K562 (cell line): ENCODE measurements around the gene DPP10. TPM values are rescaled to one million over a fixed set of nuclear protein-coding genes. Genes with fewer than 3 reads are reported as not detected.

ENCODE experiments used
- ATAC-seq: fragments of 200-7000 bp; cut with Tn5 transposase; 3 replicates; pipeline ENCODE4 v1.9.1; 2020; ENCODE audit warnings: moderate library complexity
- BruUV-seq: library from RNA; stranded (reverse); fragments of 400-500 nt; replicated peaks from 2 replicates; lab custom pipeline; 2021; lab: Mats Ljungman, UMichigan
- CTCF ChIA-PET: fragments of 300-600 bp; formaldehyde crosslinking; extraction: SDS; loops from one replicate; lab custom pipeline; 2021; ENCODE audit warnings: low intra/inter-chr PET ratio; lab: Yijun Ruan, JAX
- POLR2A ChIA-PET: fragments of 300-600, 350-650 bp; sonication (Branson Sonifier 250); formaldehyde crosslinking; extraction: SDS; loops from one replicate; lab custom pipeline; 2021; ENCODE audit warnings: antibody characterized with exemption, inconsistent platforms; lab: Yijun Ruan, JAX
- DNase-seq, 4 experiments: peaks; one replicate each; pipeline versions ENCODE4 v3.0.0 to v3.0.0-alpha.2; 2011 to 2018; ENCODE audit warnings: low spot score in 3 of 4, mixed read lengths in 3 of 4; ENCODE audit errors: extremely low read depth in 1 of 4
- FAIRE-seq: peaks from 2 replicates; lab custom pipeline; 2011; peaks lifted over from hg19 to GRCh38; lab: Jason Lieb, UNC
- H2AFZ ChIP-seq: 2 replicates; pipeline ENCODE4 v1.6.0; 2011; ENCODE audit warnings: low read depth, low read length, control low read depth, inconsistent platforms
- H3K27ac ChIP-seq: fragments of 200-600 bp; 3 replicates; pipeline ENCODE4 v1.8.0; 2011; ENCODE audit warnings: low read depth, mild to moderate bottlenecking, control low read depth, inconsistent platforms, low read length, moderate library complexity, mixed read lengths; ENCODE audit errors: extremely low read depth
- H3K27me3 ChIP-seq, 2 experiments: fragments of 300-600 bp in 1 of 2; 2 replicates in 1 of 2; 3 replicates in 1 of 2; pipeline versions ENCODE4 v1.6.0 to v1.8.0; 2011; ENCODE audit warnings: inconsistent platforms in 2 of 2, low read length in 2 of 2, mild to moderate bottlenecking in 1 of 2, mixed read lengths in 1 of 2, moderate library complexity in 1 of 2; ENCODE audit not compliant: control insufficient read depth in 2 of 2, insufficient read depth in 2 of 2
- H3K36me3 ChIP-seq: fragments of 300-600 bp; 3 replicates; pipeline ENCODE4 v1.8.0; 2011; ENCODE audit warnings: mild to moderate bottlenecking, low read length, inconsistent platforms; ENCODE audit not compliant: control insufficient read depth, insufficient read depth
- H3K4me1 ChIP-seq, 2 experiments: fragments of 200-600 bp in 1 of 2; replicated peaks in 1 of 2; 2 replicates in 1 of 2; 3 replicates in 1 of 2; pipeline versions ENCODE4 v1.5.1 to v1.8.0; 2011; ENCODE audit warnings: inconsistent platforms in 2 of 2, low read length in 2 of 2, mild to moderate bottlenecking in 1 of 2, mixed read lengths in 1 of 2, moderate library complexity in 1 of 2; ENCODE audit not compliant: control insufficient read depth in 2 of 2, insufficient read depth in 2 of 2
- H3K4me2 ChIP-seq: 2 replicates; pipeline ENCODE4 v1.6.1; 2011; ENCODE audit warnings: low read length, control low read depth, inconsistent platforms, mixed read lengths; ENCODE audit not compliant: insufficient read depth
- H3K4me3 ChIP-seq: fragments of 200-600 bp; sonication (generic), shearing (Covaris generic); 2 replicates; pipeline ENCODE4 v1.5.1; 2016; ENCODE audit warnings: control low read depth, inconsistent platforms
- H3K79me2 ChIP-seq: fragments of 200-600 bp; 3 replicates; pipeline ENCODE4 v1.8.0; 2011; ENCODE audit warnings: low read length, inconsistent platforms; ENCODE audit not compliant: control insufficient read depth, insufficient read depth
- H3K9ac ChIP-seq, 2 experiments: 2 replicates each; pipeline versions ENCODE4 v1.6.0 to v1.6.1; 2011; ENCODE audit warnings: low read depth in 2 of 2, low read length in 2 of 2, control low read depth in 1 of 2, inconsistent platforms in 1 of 2, mild to moderate bottlenecking in 1 of 2, mixed read lengths in 1 of 2; ENCODE audit not compliant: insufficient read depth in 1 of 2
- H3K9me1 ChIP-seq: one replicate; pipeline ENCODE4 v1.6.0; 2011; ENCODE audit warnings: inconsistent platforms, mild to moderate bottlenecking, low read length, moderate library complexity; ENCODE audit not compliant: control insufficient read depth, insufficient read depth
- H3K9me3 ChIP-seq: replicated peaks from 2 replicates; pipeline ENCODE4 v1.5.1; 2011; ENCODE audit warnings: low read depth, low read length, inconsistent platforms; ENCODE audit not compliant: control insufficient read depth, insufficient read depth
- H4K20me1 ChIP-seq: replicated peaks from 2 replicates; pipeline ENCODE4 v1.6.1; 2011; ENCODE audit warnings: low read length, inconsistent platforms, mixed read lengths; ENCODE audit not compliant: control insufficient read depth, insufficient read depth
- BMI1 ChIP-seq: fragments of 150-350 bp; IDR thresholded peaks from 2 replicates; pipeline ENCODE4 v1.6.1; 2014; ENCODE audit warnings: low read length
- EP300 ChIP-seq: IDR thresholded peaks from 2 replicates; pipeline ENCODE4 v1.6.1; 2012; ENCODE audit warnings: low read length, improper control_type of control experiment
- LEF1 ChIP-seq: fragments of 450-650 bp; IDR thresholded peaks from 2 replicates; pipeline ENCODE4 v1.6.1; 2016; ENCODE audit warnings: mild to moderate bottlenecking
- SRSF9 ChIP-seq: fragments of 200-400 bp; formaldehyde crosslinking; IDR thresholded peaks from 2 replicates; pipeline ENCODE4 v1.6.1; 2017; ENCODE audit warnings: low read depth, low read length, borderline replicate concordance
- TBP ChIP-seq: optimal IDR thresholded peaks from 2 replicates; pipeline ENCODE3; 2011; ENCODE audit warnings: low read depth, low read length, improper control_type of control experiment
- TCFL5 ChIP-seq: fragments of 250-450 bp; sonication (Bioruptor Pico); conservative IDR thresholded peaks from 2 replicates; pipeline ENCODE4 v1.6.1; 2021; ENCODE audit warnings: mild to moderate bottlenecking, moderate library complexity, matching md5 sums
- ZNF140 ChIP-seq: fragments of 250-450 bp; sonication (Bioruptor Pico); IDR thresholded peaks from 2 replicates; pipeline ENCODE4 v1.8.0; 2021; ENCODE audit warnings: moderate library complexity, mild to moderate bottlenecking, inconsistent platforms
- ZNF24 ChIP-seq: fragments of 450-650 bp; IDR thresholded peaks from 2 replicates; pipeline ENCODE4 v1.6.1; 2016
- WGBS: fragments of 100-300 bp; shearing (Covaris generic); methylation state at CpG from one replicate; pipeline ENCODE4 v1.1.6; 2016; ENCODE audit warnings: low coverage, mixed read lengths; ENCODE audit not compliant: insufficient coverage; ENCODE audit errors: missing lambda C conversion rate; 5-methylcytosine and 5-hydroxymethylcytosine counted together
- in situ Hi-C: fragments of 300-500 bp; cut with MboI; formaldehyde crosslinking; loops from 4 replicates; pipeline ENCODE4 v1.15.0; 2018; ENCODE audit warnings: inconsistent platforms, mixed read lengths
- intact Hi-C: fragments of 100-400 bp; cut with micrococcal nuclease; formaldehyde crosslinking; loops from 2 replicates; pipeline ENCODE4 v1.14.2; 2022
- polyA plus RNA-seq, 8 experiments: library from polyadenylated mRNA; depleted of rRNA in 4 of 8; stranded (reverse) in 5 of 8; unstranded in 3 of 8; fragments of >200 nt; fragmentation: Nextera tagmentation in 2 of 8; fragmentation: Illumina TruSeq in 1 of 8; extraction: Ambion mirVana in 2 of 8; extraction: Trizol in 1 of 8; gene quantifications; 2 replicates each; pipeline versions ENCODE4 v1.2.1 to v1.2.3, GENCODE V29; 2011 to 2014; ENCODE audit warnings: inconsistent platforms in 1 of 8, missing spikeins in 1 of 8
- total RNA-seq, 7 experiments: library from RNA; depleted of rRNA in 6 of 7; stranded (reverse); fragments of >200 nt in 6 of 7; fragmentation: Illumina TruSeq in 2 of 7; extraction: Trizol in 2 of 7; gene quantifications; 2 replicates each; pipeline versions ENCODE4 v1.2.1 to v1.2.3, GENCODE V29; 2011 to 2021; ENCODE audit warnings: low replicate concordance in 1 of 7
- TF ChIP-seq, protein P1 (sequence below): IDR thresholded peaks from 2 replicates; pipeline ENCODE4 v1.6.1; 2011; ENCODE audit warnings: borderline replicate concordance, low read depth, mild to moderate bottlenecking, moderate library complexity, low read length; ENCODE audit not compliant: insufficient read depth, poor library complexity, severe bottlenecking

The DPP10 gene
- total and polyA plus RNA-seq, 9 of the 15 experiments (the other 6 are each of a cell fraction or from before 2014, with no cell fraction given) = not detected

DNA sequence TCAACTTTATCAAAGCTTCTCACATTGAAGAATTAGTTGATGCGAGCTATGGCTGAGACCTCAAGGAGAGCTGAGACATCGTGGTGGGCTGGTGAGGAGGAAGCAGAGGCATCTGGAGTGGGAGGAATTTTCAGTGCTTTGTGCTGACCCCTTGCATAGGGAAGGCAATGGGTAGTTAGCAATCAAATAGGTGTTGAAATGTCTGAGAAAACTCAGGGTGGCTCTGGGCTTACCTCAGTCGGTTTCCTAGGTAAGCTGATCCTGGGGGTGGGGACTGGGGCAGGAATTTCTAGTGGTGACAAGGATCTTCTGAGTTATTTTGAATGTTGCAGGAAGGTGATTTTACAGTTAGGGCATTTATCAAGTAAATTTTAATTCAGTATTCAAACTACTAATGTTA lies 20.7 kb upstream of the DPP10 start:
- intact Hi-C loops = no loop called here
- Histone ChIP-seq H3K36me3 (no peaks in the 10 kb centered on the region), H3K27me3 (no peaks in the 10 kb centered on the region), H3K4me3 (no peak overlapping the region)
- TF ChIP-seq LEF1 = no peak
- TF ChIP-seq, protein P1, sequence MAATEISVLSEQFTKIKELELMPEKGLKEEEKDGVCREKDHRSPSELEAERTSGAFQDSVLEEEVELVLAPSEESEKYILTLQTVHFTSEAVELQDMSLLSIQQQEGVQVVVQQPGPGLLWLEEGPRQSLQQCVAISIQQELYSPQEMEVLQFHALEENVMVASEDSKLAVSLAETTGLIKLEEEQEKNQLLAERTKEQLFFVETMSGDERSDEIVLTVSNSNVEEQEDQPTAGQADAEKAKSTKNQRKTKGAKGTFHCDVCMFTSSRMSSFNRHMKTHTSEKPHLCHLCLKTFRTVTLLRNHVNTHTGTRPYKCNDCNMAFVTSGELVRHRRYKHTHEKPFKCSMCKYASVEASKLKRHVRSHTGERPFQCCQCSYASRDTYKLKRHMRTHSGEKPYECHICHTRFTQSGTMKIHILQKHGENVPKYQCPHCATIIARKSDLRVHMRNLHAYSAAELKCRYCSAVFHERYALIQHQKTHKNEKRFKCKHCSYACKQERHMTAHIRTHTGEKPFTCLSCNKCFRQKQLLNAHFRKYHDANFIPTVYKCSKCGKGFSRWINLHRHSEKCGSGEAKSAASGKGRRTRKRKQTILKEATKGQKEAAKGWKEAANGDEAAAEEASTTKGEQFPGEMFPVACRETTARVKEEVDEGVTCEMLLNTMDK = no peak
- no peak for TF ChIP-seq TCFL5 (CRISPR knock-in tag)
- TF ChIP-seq SRSF9 = no peak
- TF ChIP-seq BMI1 = no peak
- TF ChIP-seq EP300 = no peak
- TF ChIP-seq ZNF24 = no peak
- TF ChIP-seq ZNF140 (CRISPR knock-in tag) = no peak
- TF ChIP-seq TBP = no peak
- TF ChIP-seq, all 486 proteins: peak for 0
- no TSS peak for BruUV-seq
- no peaks in the 10 kb centered on the region for H3K79me2 ChIP-seq
- H3K4me2 ChIP-seq = no peak overlapping the region
- H3K27ac ChIP-seq = no peak overlapping the region
- 0% methylated on average over 3 of the region's 3 CpGs for WGBS
- DNase-seq (no peak), FAIRE-seq (no peak), ATAC-seq (no peak)
- H3K9ac ChIP-seq = no peak overlapping the region
- H4K20me1 ChIP-seq = no peaks in the 10 kb centered on the region
- in situ Hi-C loops = no loop called here
- no peaks in the 10 kb centered on the region for H3K4me1 ChIP-seq
- H3K9me1 ChIP-seq = no peaks in the 10 kb centered on the region
- H2AFZ ChIP-seq = no peak overlapping the region
- ChIA-PET POLR2A (no interaction called here), CTCF (no interaction called here)
- H3K9me3 ChIP-seq = no peaks in the 10 kb centered on the region
